Measurements from ENCODE around the gene ZMYND19.

The ZMYND19 gene

DNA sequence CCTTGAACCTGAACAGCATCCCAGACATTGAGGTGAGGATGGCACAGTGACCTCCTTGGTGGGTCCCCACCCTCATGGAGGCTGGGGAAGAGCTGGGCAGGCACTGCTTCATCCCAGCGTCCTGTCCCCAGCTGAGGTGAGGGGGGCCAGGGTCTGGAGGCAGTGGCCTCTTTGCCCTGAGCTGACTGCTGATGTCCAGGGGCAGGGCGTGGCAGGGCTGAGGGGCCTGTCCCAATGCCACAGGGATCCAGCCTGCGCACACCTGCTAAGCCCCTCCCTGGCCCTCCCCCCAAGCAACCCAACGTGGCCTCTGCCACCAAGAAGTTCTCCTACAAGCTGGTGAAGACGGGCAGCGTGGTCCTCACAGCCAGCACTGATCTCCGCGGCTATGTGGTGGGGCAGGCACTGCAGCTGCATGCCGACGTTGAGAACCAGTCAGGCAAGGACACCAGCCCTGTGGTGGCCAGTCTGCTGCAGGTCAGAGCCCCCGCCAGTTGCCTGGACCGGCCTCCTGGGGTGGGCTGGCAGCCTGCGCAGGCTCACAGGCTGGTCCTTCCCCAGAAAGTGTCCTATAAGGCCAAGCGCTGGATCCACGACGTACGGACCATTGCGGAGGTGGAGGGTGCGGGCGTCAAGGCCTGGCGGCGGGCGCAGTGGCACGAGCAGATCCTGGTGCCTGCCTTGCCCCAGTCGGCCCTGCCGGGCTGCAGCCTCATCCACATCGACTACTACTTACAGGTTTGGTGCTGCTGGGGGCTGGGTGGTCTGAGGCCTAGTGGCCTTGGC, 23.6 kb upstream of the ZMYND19 start:
- Histone ChIP-seq H3K4me2 (ENCODE audit: low read length) (no peak overlapping the region), H3K79me2 (peaks cover 7% of the 10 kb centered on the region), H3K27me3 (ENCODE audit: control insufficient read depth, insufficient read depth, low read length) (no peaks in the 10 kb centered on the region), H3K4me1 (peaks cover 7% of the 10 kb centered on the region), H2AFZ (no peak overlapping the region), H3K9me3 (ENCODE audit: control insufficient read depth, low read length) (no peaks in the 10 kb centered on the region), H3K9ac (no peak overlapping the region), H3K27ac (no peak overlapping the region), H3K4me3 (ENCODE audit: low read depth, low read length) (no peak overlapping the region), H3K36me3 (ENCODE audit: control insufficient read depth, insufficient read depth, low read length) (no peaks in the 10 kb centered on the region)
- TF ChIP-seq, protein P1, sequence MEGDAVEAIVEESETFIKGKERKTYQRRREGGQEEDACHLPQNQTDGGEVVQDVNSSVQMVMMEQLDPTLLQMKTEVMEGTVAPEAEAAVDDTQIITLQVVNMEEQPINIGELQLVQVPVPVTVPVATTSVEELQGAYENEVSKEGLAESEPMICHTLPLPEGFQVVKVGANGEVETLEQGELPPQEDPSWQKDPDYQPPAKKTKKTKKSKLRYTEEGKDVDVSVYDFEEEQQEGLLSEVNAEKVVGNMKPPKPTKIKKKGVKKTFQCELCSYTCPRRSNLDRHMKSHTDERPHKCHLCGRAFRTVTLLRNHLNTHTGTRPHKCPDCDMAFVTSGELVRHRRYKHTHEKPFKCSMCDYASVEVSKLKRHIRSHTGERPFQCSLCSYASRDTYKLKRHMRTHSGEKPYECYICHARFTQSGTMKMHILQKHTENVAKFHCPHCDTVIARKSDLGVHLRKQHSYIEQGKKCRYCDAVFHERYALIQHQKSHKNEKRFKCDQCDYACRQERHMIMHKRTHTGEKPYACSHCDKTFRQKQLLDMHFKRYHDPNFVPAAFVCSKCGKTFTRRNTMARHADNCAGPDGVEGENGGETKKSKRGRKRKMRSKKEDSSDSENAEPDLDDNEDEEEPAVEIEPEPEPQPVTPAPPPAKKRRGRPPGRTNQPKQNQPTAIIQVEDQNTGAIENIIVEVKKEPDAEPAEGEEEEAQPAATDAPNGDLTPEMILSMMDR (IDR thresholded peaks at IDR 0.05) = no peak

DNA sequence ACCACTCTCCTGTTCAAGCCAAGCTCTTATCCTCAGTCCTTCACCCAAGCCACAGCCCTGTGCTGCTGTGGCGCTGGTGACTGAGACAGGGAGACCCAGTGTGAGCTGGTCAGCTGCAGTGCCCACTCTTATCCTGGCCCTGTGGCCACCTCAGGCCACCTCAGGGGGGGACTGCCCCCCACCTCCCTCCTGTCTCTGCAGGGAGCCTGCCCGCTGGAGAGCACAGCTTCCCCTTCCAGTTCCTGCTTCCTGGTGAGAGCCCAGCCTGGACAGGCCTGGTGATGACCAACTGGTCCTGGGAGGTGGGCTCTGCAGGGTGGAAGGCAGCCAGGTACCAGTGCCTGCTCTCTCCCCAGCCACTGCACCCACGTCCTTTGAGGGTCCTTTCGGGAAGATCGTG, 22.9 kb upstream of the ZMYND19 start:
- H3K4me3 ChIP-seq (ENCODE audit: low read depth, low read length) = no peak overlapping the region
- H3K79me2 ChIP-seq = peaks cover 7% of the 10 kb centered on the region
- H3K27ac ChIP-seq = no peak overlapping the region
- H3K9me3 ChIP-seq (ENCODE audit: control insufficient read depth, low read length) = no peaks in the 10 kb centered on the region
- H3K9ac ChIP-seq = no peak overlapping the region
- no peaks in the 10 kb centered on the region for H3K27me3 ChIP-seq (ENCODE audit: control insufficient read depth, insufficient read depth, low read length)
- no peak overlapping the region for H3K4me2 ChIP-seq (ENCODE audit: low read length)
- H3K4me1 ChIP-seq = peaks cover 7% of the 10 kb centered on the region
- no peak overlapping the region for H2AFZ ChIP-seq
- TF ChIP-seq, protein P1 (IDR thresholded peaks at IDR 0.05) = no peak
- H3K36me3 ChIP-seq (ENCODE audit: control insufficient read depth, insufficient read depth, low read length) = no peaks in the 10 kb centered on the region

DNA sequence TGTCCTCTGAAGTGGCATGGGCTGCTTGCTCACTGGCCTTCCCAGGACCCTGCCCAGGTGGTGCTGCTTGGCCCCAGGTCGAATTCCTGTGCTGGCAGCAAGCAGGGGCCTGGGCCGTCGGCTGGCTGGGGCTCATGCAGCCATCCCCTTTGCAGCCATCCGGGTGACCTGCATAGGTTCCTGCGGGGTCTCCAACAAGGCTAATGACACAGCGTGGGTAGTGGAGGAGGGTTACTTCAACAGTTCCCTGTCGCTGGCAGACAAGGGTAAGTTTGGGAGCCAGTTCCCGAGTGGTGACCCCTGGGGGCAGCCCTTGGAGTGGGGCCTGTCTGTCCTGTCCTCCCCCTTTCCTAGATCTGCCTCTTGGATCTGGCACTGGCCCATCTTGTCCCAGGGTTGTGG, 22.4 kb upstream of the ZMYND19 start:
- no peaks in the 10 kb centered on the region for H3K36me3 ChIP-seq (ENCODE audit: control insufficient read depth, insufficient read depth, low read length)
- peak overlapping the region; percentile 61 for H3K27ac ChIP-seq
- TF ChIP-seq, protein P1 (IDR thresholded peaks at IDR 0.05) = no peak
- peaks cover 7% of the 10 kb centered on the region for H3K79me2 ChIP-seq
- H3K9me3 ChIP-seq (ENCODE audit: control insufficient read depth, low read length) = no peaks in the 10 kb centered on the region
- peak overlapping the region; percentile 42 for H3K4me3 ChIP-seq (ENCODE audit: low read depth, low read length)
- H2AFZ ChIP-seq = no peak overlapping the region
- H3K27me3 ChIP-seq (ENCODE audit: control insufficient read depth, insufficient read depth, low read length) = no peaks in the 10 kb centered on the region
- peaks cover 7% of the 10 kb centered on the region for H3K4me1 ChIP-seq
- H3K4me2 ChIP-seq (ENCODE audit: low read length) = peak overlapping the region; percentile 65
- H3K9ac ChIP-seq = no peak overlapping the region

DNA sequence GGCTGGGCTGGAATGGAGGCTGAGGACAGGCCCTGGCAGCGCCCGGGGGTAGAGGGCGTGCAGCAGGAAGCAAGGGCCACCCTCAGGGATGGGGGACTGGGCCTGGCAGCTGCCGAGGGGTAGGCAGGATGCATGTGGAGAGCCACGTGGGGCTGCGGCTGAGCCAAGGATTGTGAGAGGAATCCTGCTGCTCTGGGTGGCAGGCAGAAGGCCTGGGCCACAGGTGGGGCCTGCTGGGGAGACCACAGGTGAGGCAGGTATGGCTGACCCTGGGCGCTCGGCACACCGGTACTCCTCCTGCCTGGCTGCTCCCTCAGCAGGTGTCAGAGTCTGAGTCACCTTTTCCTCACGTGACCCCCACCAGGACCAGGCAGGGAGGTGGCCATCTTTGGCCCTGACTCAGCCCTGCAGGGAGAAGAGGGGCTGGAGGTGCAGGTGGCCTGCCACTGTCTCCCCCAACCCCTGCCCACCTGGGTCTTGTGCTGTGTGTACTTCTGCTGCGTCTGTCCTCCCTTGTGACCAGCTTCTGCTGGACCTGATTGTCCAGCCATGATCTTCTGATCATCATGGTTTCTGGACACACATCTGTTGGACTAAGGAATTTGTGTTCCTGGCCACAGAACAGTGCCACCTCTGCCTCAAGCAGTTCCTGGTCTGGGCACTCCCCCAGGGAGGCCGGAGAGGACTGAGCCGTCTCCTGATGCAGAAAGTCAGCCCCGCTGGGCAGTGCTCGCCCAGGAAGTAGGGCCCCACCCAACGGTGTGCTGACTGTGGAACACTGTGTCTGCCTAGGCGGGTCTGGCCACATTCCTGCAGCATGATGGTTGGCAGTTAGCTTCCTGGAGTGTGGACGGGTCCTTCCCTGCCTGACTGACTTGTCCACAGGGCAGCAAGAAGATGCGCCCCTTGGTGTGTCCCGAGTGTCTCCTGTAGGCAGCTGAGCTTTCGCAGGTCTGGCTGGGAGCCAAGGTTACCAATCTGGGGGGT, 21.6 kb upstream of the ZMYND19 start:
- Histone ChIP-seq H3K79me2 (peaks cover 7% of the 10 kb centered on the region), H3K27ac (peak overlapping the region; percentile 61), H3K36me3 (ENCODE audit: control insufficient read depth, insufficient read depth, low read length) (no peaks in the 10 kb centered on the region), H3K4me1 (peaks cover 12% of the 10 kb centered on the region), H3K4me3 (ENCODE audit: low read depth, low read length) (peak overlapping the region; percentile 42), H3K9me3 (ENCODE audit: control insufficient read depth, low read length) (no peaks in the 10 kb centered on the region), H3K9ac (no peak overlapping the region), H3K4me2 (ENCODE audit: low read length) (peak overlapping the region; percentile 65), H3K27me3 (ENCODE audit: control insufficient read depth, insufficient read depth, low read length) (no peaks in the 10 kb centered on the region), H2AFZ (no peak overlapping the region)
- TF ChIP-seq, protein P1 (IDR thresholded peaks at IDR 0.05) = no peak
